NB4 (cell line): ENCODE data around the gene GCSH.

ENCODE experiments used
- DNase-seq: peaks from one replicate; pipeline ENCODE4 v3.0.0; 2010; ENCODE audit warnings: low read depth
- H3K4me3 ChIP-seq: one replicate; pipeline ENCODE4 v1.5.1; 2011; ENCODE audit warnings: mild to moderate bottlenecking, low read depth, low read length, moderate library complexity
- CTCF ChIP-seq: IDR thresholded peaks from one replicate; pipeline ENCODE4 v1.5.1; 2012; ENCODE audit warnings: low read depth, low read length
- MAX ChIP-seq: IDR thresholded peaks from 2 replicates; pipeline ENCODE4 v1.6.1; 2011; ENCODE audit warnings: low read depth, low read length
- MYC ChIP-seq: IDR thresholded peaks from 2 replicates; pipeline ENCODE4 v1.6.1; 2011; ENCODE audit warnings: low read depth, low read length
- POLR2A ChIP-seq: IDR thresholded peaks from 2 replicates; pipeline ENCODE4 v1.6.1; 2011; ENCODE audit warnings: mild to moderate bottlenecking; ENCODE audit not compliant: insufficient read length; ENCODE audit errors: extremely low read depth

Gene GCSH

GRCh38 chr16:81095953-81096714 is at the start of gene GCSH:
TSS of gene GCSH (minus strand) at chr16:81096395. CDS start at chr16:81096278, 117 bp downstream.
- DNase-seq: peak; percentile 100
- peak within 1 kb of the TSS; percentile 89 for H3K4me3 ChIP-seq
- no peak for TF ChIP-seq CTCF
- peak; percentile 55 for TF ChIP-seq MYC
- peak; percentile 58 for TF ChIP-seq POLR2A
- TF ChIP-seq MAX: peak; percentile 23; the same call in 1 of the 2 replicates

GRCh38 chr16:81143921-81144471 is 47.8 kb upstream of the GCSH start:
- TF ChIP-seq POLR2A: no peak
- no peak for DNase-seq

GRCh38 chr16:81142864-81143263 is 46.7 kb upstream of the GCSH start:
- DNase-seq: no peak
- TF ChIP-seq POLR2A (no peak), MYC (no peak), CTCF (no peak), MAX (no peak)
- no peak overlapping the region for H3K4me3 ChIP-seq

More at GRCh38 chr16:81143921-81144471, 47.8 kb upstream of the GCSH start:
- H3K4me3 ChIP-seq: no peak overlapping the region

- H3K4me3 ChIP-seq: no peak overlapping the region
- peak; percentile 18 for DNase-seq
- TF ChIP-seq CTCF: peak; percentile 35
- no peak for TF ChIP-seq MYC
Observed at GRCh38 chr16:81140930-81141780, 45.0 kb upstream of the GCSH start.

GRCh38 chr16:81138831-81139557 is 42.8 kb upstream of the GCSH start:
- no peak for TF ChIP-seq MAX
- no peak for TF ChIP-seq POLR2A
- no peak for TF ChIP-seq CTCF
- no peak for TF ChIP-seq MYC
- DNase-seq: no peak
- H3K4me3 ChIP-seq: no peak overlapping the region

- H3K4me3 ChIP-seq: no peak overlapping the region
- TF ChIP-seq MAX (no peak), POLR2A (no peak), CTCF (no peak), MYC (no peak)
- no peak for DNase-seq
Observed at GRCh38 chr16:81137754-81138153, 41.6 kb upstream of the GCSH start.
